Posterior cingulate gyrus (tissue), 11 donors: ENCODE results near the gene SCUBE1.
A peak's percentile ranks its signal among the peaks of the same experiment; 100 is the strongest.

Experiments
- DNase-seq, 10 donors: peaks; one replicate each; pipeline versions ENCODE4 v3.0.0 to v3.0.0-alpha.2; 2020 to 2021; ENCODE audit warnings: mixed read lengths in 3 of 10
- intact Hi-C: fragments of 100-400 bp; cut with DNase I; formaldehyde crosslinking; loops from one replicate; pipeline ENCODE4 v1.15.1; 2023

SCUBE1 gene

DNA sequence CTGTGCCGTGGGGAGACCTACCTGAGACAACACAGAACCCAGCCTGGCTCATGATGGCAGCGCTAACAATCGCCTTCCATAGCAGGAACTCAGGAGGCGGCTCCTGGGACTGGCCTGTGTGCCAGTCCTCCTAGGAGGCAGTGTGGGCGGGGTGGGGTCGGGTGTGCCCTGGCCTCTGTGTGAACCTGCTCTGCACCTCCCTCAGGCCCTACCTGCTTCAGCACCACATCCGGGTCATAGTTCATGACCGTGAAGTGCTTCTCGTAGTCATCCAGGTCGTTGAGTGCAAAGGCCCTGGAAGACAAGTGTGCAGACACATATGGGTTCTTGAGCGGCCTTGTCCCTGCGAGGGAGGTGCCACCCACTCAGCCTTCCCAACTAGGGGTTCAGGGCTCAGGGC is 171.6 kb downstream of the SCUBE1 start:
- peak in 1 of 10 donors; percentile 63 for DNase-seq
- intact Hi-C loops = no loop called here

DNA sequence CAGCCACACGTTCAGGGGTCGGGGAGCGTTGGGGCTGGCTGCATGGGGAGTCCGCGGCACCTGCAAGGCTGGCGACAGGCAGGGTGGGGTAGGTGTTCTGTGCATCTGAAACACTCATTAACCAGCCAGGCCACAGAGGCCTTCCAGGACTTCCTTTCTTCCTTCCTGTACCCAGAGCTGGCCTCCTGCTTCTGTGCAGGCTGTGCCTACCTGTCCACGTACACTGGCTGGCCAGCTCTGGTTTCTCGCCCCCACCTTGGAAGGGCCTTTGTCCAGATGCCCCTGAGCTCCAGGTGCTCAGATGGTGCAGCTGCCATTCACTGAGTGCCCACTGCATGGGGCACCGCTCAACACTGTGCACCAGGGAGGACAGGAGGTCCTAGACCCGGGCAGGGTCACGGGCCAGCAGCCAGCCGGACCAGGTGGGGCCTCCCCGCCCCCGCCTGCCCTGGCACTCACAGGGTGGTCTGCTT is 172.1 kb downstream of the SCUBE1 start:
- intact Hi-C loops = no loop called here
- DNase-seq = peak in 1 of 10 donors; percentile 45

GRCh38 chr22:43170131-43170480 is 173.1 kb downstream of the SCUBE1 start:
- intact Hi-C loops = no loop called here
- peak in 1 of 10 donors; percentile 64 for DNase-seq

GRCh38 chr22:43169310-43170130 is 173.7 kb downstream of the SCUBE1 start:
- DNase-seq = no peak
- intact Hi-C loops = no loop called here

DNA sequence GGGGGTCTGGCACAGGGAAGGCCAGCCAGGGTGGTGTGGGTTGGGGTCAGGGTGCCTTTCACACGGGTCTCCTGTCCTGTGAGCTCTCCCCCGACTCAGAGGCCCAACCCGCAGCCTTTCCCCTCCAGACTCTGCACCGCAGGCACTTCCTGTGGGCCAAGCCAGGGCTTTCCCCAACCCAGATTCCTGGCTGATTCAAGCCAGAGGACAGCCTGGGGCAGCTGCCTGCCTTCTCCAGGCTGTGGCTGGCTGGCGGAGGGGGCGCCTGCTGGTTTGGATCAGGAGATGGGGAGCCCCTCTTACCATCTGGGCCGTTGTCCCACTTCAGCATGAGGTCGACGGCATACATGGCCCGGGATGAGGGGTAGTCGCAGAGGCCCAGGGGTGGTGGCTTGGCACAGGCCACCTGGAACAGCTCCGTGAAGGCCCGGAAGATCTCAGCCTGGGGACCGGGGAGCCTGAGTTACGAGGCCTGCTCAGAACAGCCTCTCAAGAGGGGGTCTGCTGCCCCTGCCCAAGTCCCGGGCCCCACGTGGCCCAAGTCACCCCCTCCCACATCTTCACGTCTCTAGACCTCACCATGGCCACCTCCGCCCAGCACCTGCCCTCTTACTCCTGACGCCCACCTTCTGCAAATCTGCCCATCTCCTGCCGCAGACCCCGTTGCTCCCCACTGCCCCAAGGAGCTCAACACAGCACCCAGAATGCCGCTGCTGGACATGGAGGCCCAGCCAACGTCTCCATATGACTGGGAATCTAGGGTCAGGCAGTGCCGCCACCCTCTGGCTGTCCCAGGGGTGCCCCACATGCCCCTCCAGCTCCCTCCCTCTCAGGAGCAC is 174.5 kb downstream of the SCUBE1 start:
- no peak for DNase-seq
- intact Hi-C loops = no loop called here

DNA sequence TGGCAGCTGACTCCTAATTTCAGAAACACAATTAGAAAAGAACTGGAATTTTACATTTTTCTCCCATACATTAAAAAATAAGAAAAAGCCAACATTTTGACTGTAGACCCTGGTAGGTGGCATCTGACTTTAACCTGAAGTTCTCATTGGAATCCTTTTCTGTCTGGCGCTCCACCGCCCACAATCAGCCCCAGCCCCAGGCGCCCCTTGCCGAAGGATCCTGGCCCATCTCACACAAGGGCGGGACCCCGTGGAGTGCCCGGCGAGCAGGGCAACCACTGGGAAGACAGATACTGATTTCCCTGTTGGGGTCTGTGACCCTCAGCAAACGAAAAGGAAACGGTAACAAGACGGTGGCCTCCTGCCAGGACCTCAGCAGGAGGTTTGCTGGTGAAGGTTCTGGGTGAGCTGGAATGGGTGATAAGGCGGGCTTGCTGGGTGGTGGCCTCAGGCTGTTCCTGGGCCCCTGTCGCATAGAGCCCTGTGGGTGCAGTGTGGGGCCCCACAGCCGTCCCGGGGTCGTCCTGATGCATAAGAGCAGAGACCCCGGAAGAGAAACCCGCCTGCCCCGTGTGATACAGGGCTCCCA is 176.1 kb downstream of the SCUBE1 start:
- intact Hi-C loops = no loop called here
- no peak for DNase-seq

GRCh38 chr22:43166132-43166930 is 176.8 kb downstream of the SCUBE1 start:
- DNase-seq = no peak
- intact Hi-C loops = no loop called here

DNA sequence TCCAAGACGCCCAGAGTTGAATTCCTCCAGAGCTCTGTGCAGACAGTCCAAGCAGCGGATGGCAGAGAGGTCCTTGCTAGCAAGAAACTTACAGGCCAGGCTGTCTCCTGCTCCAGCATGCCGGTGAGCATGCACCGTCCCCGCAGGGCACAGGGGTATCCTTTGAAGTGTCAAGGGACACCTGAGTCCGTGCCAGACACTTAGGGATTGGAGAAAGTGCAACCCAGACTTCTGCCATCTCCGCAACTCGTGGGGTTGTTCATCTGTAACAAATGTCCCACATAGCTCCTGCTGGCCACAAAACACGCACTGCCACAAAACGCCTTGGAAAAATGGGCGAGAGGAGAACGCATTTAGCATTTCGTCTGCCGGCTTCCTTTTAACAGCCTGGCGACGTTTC is 178.5 kb downstream of the SCUBE1 start:
- no peak for DNase-seq
- intact Hi-C loops = no loop called here

DNA sequence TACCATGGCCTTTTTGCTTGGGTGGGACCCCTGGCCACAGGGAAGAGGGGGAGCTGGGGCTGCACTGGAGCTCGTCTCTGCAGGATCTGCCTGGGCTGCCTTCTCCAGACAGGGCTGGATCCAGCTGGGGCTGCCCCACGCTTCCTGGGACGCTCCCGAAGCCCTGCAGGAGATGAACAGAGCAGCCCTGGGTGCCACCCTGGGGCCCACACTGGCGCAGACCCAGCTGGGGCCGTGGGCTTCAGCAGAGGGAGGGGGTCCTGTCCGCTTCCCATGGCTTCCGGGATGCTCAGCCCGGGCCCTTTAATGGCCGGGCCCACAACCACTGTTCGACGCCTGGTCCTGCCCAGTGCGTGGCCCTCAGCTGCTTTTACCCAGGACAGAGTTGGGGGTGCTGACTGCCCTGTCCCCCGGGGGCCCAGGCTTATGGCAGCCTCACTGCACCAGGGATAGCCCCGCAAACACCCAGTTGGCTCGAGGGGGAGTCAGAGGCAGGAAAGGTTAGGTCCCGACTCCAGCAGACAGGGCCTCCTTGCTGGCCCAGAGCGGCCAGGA is 179.9 kb downstream of the SCUBE1 start:
- intact Hi-C loops = no loop called here
- no peak for DNase-seq

DNA sequence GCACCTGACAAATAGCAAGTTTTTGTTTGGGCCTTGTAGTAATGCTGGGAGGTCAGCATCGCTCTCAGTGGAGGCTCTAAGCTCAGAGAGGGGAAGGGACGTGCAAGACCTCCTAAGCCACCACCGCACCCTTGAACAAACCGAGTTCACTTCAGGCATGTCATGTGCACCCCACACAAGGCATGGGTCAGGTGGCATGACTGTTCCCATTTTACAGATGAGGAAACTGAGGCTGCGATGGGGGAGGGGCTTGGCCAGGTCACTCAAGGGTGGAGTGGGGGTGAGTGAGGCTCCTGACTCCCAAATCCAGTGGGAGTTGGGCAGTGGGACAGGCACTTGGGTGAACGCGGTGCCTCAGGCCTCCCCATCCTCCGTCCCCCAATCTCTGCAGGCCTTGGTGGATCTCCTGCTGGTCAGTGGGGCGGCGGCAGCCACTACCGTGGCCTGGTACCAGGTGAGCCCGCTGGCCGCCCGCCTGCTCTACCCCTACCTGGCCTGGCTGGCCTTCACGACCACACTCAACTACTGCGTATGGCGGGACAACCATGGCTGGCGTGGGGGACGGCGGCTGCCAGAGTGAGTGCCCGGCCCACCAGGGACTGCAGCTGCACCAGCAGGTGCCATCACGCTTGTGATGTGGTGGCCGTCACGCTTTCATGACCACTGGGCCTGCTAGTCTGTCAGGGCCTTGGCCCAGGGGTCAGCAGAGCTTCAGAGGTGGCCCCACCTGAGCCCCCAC is 180.6 kb downstream of the SCUBE1 start:
- no peak for DNase-seq
- intact Hi-C loops = no loop called here

DNA sequence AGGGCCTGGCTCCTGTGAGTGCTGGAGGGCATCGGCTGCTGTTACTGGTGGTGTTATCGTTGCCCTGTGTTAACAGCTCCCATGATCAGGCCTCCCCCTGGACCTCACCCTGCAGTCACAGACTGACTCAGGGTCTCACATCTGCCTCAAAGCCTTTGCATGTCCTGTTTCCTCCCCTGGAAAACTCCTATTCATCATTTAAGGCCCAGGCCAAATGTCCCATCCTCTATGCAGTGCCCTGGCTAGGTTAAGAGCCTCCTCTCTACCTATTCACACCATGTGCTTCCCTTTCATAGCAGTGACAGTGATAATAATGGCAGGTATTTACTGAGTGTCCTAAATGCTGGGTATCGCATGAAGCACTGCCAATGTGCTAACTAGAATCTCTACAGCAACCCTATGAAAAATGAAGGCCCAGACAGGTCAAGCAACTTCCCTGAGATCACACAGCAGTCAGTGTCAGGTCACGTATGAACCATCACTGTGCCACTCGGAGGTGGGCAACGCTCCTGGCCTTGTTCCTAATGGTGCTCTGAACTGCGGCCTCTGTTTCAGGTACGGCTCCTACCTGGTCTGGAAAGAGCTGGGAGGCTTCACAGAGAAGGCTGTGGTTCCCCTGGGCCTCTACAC is 182.6 kb downstream of the SCUBE1 start:
- intact Hi-C loops = no loop called here

DNA sequence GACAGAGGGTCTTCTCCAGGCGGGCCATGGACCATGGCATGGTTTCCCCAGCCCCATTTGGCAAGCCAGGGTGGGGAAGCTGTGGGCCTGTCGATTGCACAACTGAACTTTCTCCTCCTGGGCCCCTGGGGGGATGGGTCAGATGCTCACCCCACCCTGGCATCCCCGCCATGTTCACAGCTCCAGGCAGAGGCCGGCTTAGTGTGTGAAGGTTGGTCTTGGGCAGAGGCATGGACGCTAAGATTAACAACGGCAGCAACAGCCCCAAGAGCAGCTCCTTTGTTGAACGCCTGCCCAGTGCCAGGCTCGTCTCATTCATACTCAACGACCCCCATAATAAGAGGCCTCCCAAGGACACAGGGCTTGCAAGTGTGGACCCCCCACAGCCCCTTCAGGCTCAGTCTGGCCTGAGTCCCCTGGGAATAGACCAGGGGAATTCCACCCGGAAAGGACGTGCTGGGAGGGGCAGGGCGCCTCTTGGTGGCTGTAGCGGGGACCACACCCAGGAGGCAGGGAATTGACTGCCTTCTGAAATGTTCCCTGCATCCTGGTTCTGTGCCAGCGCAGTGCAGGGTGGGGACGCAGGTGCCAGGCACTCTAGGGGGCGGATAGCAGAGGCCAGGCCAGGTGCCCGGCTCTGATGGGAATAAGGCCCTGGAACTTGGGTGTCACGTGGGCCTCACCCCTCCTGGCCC is 183.5 kb downstream of the SCUBE1 start:
- intact Hi-C loops = no loop called here
- no peak for DNase-seq

More for the DNA sequence above, 182.6 kb downstream of the SCUBE1 start:
- DNase-seq = no peak

DNA sequence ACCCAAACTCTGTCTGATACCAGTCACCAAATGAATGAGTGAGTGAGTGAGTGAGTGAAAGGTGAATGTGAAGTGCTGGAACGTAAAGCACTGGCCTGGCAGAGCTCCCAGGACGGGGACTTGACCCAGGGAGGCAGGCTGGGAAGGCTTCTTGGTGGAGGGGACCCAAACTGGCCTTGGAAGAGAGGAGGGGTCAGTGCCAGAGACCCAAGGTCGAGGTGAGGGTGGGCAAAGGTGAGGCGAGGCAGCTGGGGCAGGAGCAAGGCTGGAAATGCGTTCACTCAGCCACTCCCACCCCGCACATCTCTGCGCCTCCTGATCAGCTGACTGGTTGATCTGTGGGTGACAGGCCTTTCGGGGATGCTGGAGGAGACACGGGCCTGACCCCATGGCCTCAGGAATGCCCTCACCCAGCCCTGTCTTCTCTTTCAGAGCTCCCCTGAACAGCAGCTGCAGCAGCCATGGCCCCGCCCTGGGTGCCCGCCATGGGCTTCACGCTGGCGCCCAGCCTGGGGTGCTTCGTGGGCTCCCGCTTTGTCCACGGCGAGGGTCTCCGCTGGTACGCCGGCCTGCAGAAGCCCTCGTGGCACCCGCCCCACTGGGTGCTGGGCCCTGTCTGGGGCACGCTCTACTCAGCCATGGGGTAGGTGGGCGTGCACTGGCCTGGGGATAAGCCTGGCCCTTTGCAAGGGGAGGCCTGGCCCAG is 184.2 kb downstream of the SCUBE1 start:
- no peak for DNase-seq
- intact Hi-C loops = no loop called here

DNA sequence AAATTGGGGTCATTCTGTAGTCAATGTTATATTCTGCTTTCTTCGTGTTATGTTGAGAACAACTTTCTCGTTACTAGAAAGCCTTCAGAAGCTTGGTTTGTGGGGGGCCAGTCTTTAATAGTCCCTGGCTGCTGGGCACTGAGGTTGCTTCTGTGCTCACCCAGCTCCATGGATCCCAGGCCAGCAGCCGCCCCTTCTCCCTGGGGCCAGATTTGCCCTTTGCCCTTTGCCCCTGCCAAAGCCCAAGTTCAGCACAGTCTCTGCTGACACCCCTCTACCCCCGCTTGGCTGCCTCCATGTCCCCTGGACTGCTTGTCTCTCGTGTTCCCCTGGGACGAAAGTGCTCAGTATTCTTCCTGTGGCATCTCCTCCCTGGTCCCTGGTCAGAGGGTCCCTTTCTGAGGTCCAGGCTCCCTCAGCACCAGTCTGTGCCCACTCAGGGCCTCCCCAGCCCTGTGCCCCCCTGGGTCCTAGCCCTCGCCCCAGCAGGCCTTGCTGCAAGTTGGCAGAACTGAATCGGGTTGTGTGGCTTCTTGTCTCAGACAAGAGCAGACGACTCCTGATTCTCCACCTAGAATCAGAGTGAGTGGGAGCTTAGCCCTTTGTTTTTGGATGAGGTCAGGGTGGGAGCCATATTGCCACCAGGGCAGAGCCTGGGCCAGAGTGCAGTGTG is 185.2 kb downstream of the SCUBE1 start:
- DNase-seq = no peak
- intact Hi-C loops = no loop called here

- intact Hi-C loops = no loop called here
- DNase-seq = no peak
Measured at GRCh38 chr22:43156413-43156812, 186.8 kb downstream of the SCUBE1 start.

DNA sequence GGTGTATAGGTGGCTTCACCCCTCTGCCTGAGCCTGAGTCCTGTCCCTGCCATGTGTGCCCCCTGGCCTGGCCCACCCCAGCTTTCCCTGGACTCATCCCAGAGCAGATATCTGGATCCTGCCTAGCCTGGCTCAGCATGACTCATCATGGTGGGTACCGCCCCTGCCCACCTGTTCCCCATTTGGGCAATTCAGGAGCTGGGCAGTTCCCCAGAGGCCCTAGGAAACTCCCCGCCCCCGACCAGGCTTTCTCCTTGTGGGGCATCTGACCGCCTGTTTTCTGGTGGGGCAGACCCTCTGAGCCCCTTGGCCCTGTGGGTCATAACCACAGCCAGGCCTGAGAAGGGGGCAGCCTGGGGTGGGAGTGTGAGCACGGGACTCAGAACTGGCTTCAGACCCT is 187.4 kb downstream of the SCUBE1 start:
- intact Hi-C loops = no loop called here
- DNase-seq = peak in 1 of 10 donors; percentile 69

- intact Hi-C loops = no loop called here
- DNase-seq = peak in 1 of 10 donors; percentile 80
Measured at GRCh38 chr22:43154887-43155536, 188.2 kb downstream of the SCUBE1 start.
